ENCODE results near the gene SEC16A. TPM values are rescaled to one million over a fixed set of nuclear protein-coding genes. Genes with fewer than 3 reads are reported as not detected.

SEC16A gene
- total RNA-seq, 2 donors from 2014 or later: 42.2 to 47.9 TPM

- intact Hi-C loops (cut with DNase I): no loop called here
- DNase-seq (ENCODE audit: low spot score): no peak
These were observed 10.2 kb upstream of the SEC16A start for GRCh38 chr9:136492978-136493522.

GRCh38 chr9:136489731-136490130 is 6.9 kb upstream of the SEC16A start:
- no peak for DNase-seq (ENCODE audit: low spot score)
- intact Hi-C loops (cut with DNase I): loop anchor here (1.0 to 5.0 kb wide), 3 partner anchors 33 to 142 kb away; no protein-coding TSS in a partner anchor

GRCh38 chr9:136488247-136489214 is 5.7 kb upstream of the SEC16A start:
- intact Hi-C loops (cut with DNase I): loop anchor here (1.0 to 5.0 kb wide), 3 partner anchors 34 to 143 kb away; no protein-coding TSS in a partner anchor
- no peak for DNase-seq (ENCODE audit: low spot score)

GRCh38 chr9:136487672-136488071 is 4.8 kb upstream of the SEC16A start:
- no peak for DNase-seq (ENCODE audit: low spot score)
- intact Hi-C loops (cut with DNase I): loop anchor here in 1 of 2 donors (5.0 kb wide), 2 partner anchors 35 to 55 kb away; no protein-coding TSS in a partner anchor

GRCh38 chr9:136486823-136487620 is 4.2 kb upstream of the SEC16A start:
- DNase-seq (ENCODE audit: low spot score): no peak
- intact Hi-C loops (cut with DNase I): loop anchor here in 1 of 2 donors (5.0 kb wide), 2 partner anchors 35 to 55 kb away; no protein-coding TSS in a partner anchor

- no peak for DNase-seq (ENCODE audit: low spot score)
- intact Hi-C loops (cut with DNase I): loop anchor here in 1 of 2 donors (5.0 kb wide), 2 partner anchors 36 to 56 kb away; no protein-coding TSS in a partner anchor
These were observed 3.3 kb upstream of the SEC16A start for GRCh38 chr9:136486131-136486530.

GRCh38 chr9:136485049-136486045 is 2.5 kb upstream of the SEC16A start:
- peak; percentile 96 for DNase-seq (ENCODE audit: low spot score)
- intact Hi-C loops (cut with DNase I): loop anchor here in 1 of 2 donors (5.0 kb wide), 2 partner anchors 37 to 57 kb away; no protein-coding TSS in a partner anchor

GRCh38 chr9:136484153-136485048 is 1.6 kb upstream of the SEC16A start:
- DNase-seq (ENCODE audit: low spot score): no peak
- intact Hi-C loops (cut with DNase I): loop anchor here in 1 of 2 donors (1.0 to 5.0 kb wide), 3 partner anchors 38 to 147 kb away; no protein-coding TSS in a partner anchor

GRCh38 chr9:136483589-136484152 is 831 bp upstream of the SEC16A start:
- DNase-seq (ENCODE audit: low spot score): peak; percentile 98
- intact Hi-C loops (cut with DNase I): loop anchor here in 1 of 2 donors (1.0 kb wide), 1 partner anchor 148 kb away; no protein-coding TSS in a partner anchor

GRCh38 chr9:136482046-136482792 is 621 bp downstream of the SEC16A start:
- intact Hi-C loops (cut with DNase I): no loop called here
- DNase-seq (ENCODE audit: low spot score): no peak

GRCh38 chr9:136481558-136481957 is 1.3 kb downstream of the SEC16A start:
- DNase-seq (ENCODE audit: low spot score): no peak
- intact Hi-C loops (cut with DNase I): no loop called here

- intact Hi-C loops (cut with DNase I): no loop called here
- DNase-seq (ENCODE audit: low spot score): no peak
These were observed 6.3 kb downstream of the SEC16A start for GRCh38 chr9:136476369-136477150.

- no peak for DNase-seq (ENCODE audit: low spot score)
- intact Hi-C loops (cut with DNase I): no loop called here
These were observed 7.6 kb downstream of the SEC16A start for GRCh38 chr9:136474974-136475865.

GRCh38 chr9:136474021-136474640 is 8.7 kb downstream of the SEC16A start:
- intact Hi-C loops (cut with DNase I): no loop called here
- DNase-seq (ENCODE audit: low spot score): no peak

Measured in posterior vena cava (tissue), 2 donors.